ENCODE results near the gene CFAP299. TPM values are rescaled to one million over a fixed set of nuclear protein-coding genes. Genes with fewer than 3 reads are reported as not detected.

Gene CFAP299
- total and polyA plus RNA-seq, 2 of the 8 experiments (the other 6 are each of a cell fraction or from before 2014, with no cell fraction given) = not detected

- Histone ChIP-seq H2BK20ac (ENCODE audit: low read length) (no peak overlapping the region), H2BK5ac (ENCODE audit: low read depth, low read length) (no peak overlapping the region), H3K79me2 (ENCODE audit: control insufficient read depth in 1 of 2, insufficient read depth in 2 of 2, low read length in 2 of 2) (no peaks in the 10 kb centered on the region), H4K20me1 (replicated peaks in 1 of 2; ENCODE audit: control insufficient read depth in 1 of 2, insufficient read depth in 2 of 2, low read length in 2 of 2) (no peaks in the 10 kb centered on the region), H3K18ac (ENCODE audit: extremely low read depth, low read length) (no peak overlapping the region), H4K8ac (ENCODE audit: extremely low read depth, insufficient read depth, low read length) (no peak overlapping the region), H3K4ac (replicated peaks; ENCODE audit: insufficient read length, low read depth, low read length) (no peak overlapping the region), H4K5ac (ENCODE audit: insufficient read length, low read depth, low read length) (no peak overlapping the region), H3K56ac (replicated peaks; ENCODE audit: insufficient read length, low read depth, low read length) (no peak overlapping the region), H3K23ac (ENCODE audit: insufficient read length) (no peak overlapping the region), H3K4me3 (ENCODE audit: extremely low read depth in 1 of 4, insufficient read depth in 2 of 4, low read depth in 3 of 4, low read length in 4 of 4) (no peak overlapping the region), H3K23me2 (ENCODE audit: low read depth, low read length) (no peaks in the 10 kb centered on the region), H3K9ac (replicated peaks in 1 of 4; ENCODE audit: extremely low read depth in 1 of 4, low read depth in 3 of 4, low read length in 3 of 4) (no peak overlapping the region), H2BK15ac (ENCODE audit: low read length) (no peak overlapping the region), H3K36me3 (ENCODE audit: control insufficient read depth in 2 of 4, insufficient read depth in 4 of 4, low read length in 3 of 4) (no peaks in the 10 kb centered on the region), H2AK5ac (ENCODE audit: low read depth, low read length) (no peak overlapping the region), H2BK120ac (replicated peaks; ENCODE audit: low read depth, low read length) (no peak overlapping the region), H2AFZ (ENCODE audit: low read length) (no peak overlapping the region), H3K4me1 (replicated peaks in 1 of 4; ENCODE audit: control insufficient read depth in 3 of 4, insufficient read depth in 4 of 4, low read length in 3 of 4) (0 out of 7 replicates have a peak, but pooled peaks cover 0 to 3% (median 0%) of the 10 kb centered on the region in 4 experiments), H3K27ac (ENCODE audit: low read depth, low read length) (no peak overlapping the region), H3K79me1 (ENCODE audit: low read depth, low read length) (no peaks in the 10 kb centered on the region), H3K27me3 (replicated peaks in 1 of 4; ENCODE audit: control insufficient read depth in 3 of 4, extremely low read depth in 1 of 4, insufficient read depth in 3 of 4, low read length in 3 of 4) (no peaks in the 10 kb centered on the region), H4K91ac (replicated peaks; ENCODE audit: insufficient read length, low read length) (no peak overlapping the region), H2BK12ac (ENCODE audit: low read depth, low read length) (no peak overlapping the region), H3K14ac (ENCODE audit: insufficient read length) (no peak overlapping the region), H3K4me2 (ENCODE audit: insufficient read depth in 1 of 2, low read depth in 2 of 2, low read length in 2 of 2) (no peak overlapping the region), H3K9me3 (ENCODE audit: insufficient read depth in 2 of 2, low read depth in 1 of 2, low read length in 1 of 2) (no peaks in the 10 kb centered on the region)
- 92% methylated on average over 2 of the region's 2 CpGs; no CpG with 5 or more reads in 1 of the 2 experiments for WGBS, 2 experiments (ENCODE audit: extremely low coverage in 1 of 2, insufficient coverage in 1 of 2, insufficient read length in 1 of 2, insufficient replicate concordance in 2 of 2, low coverage in 1 of 2, low lambda C conversion rate in 2 of 2, missing lambda C conversion rate in 1 of 2)
- DNase-seq (ENCODE audit: low read depth in 1 of 2, low spot score in 2 of 2) (no peak), FAIRE-seq (no peak)
- POLR2A ChIA-PET (ENCODE audit: partially characterized antibody) = no interaction called here
- TF ChIP-seq CHD7 (IDR thresholded peaks at IDR 0.05; ENCODE audit: insufficient replicate concordance, low read length) = no peak
- CTCF ChIA-PET (ENCODE audit: partially characterized antibody) = no interaction called here
Measured at GRCh38 chr4:81007417-81007816, 671.9 kb downstream of the CFAP299 start.
